Measurements from ENCODE around the gene CD69.
"Not testable (repeated sequence)": the region's sequence is repeated elsewhere in the genome, so short reads cannot be mapped to it uniquely, and the experiment has no call there.

Gene CD69

GRCh38 chr12:9741726-9742125 is 19.0 kb downstream of the CD69 start:
- H3K4me3 ChIP-seq (ENCODE audit: low read depth in 1 of 2, low read length in 2 of 2), result no peak overlapping the region
- no peaks in the 10 kb centered on the region for H3K4me1 ChIP-seq (ENCODE audit: control insufficient read depth in 1 of 2, insufficient read depth in 2 of 2, low read length in 2 of 2)
- no peaks in the 10 kb centered on the region for H3K36me3 ChIP-seq (ENCODE audit: control insufficient read depth in 1 of 2, insufficient read depth in 2 of 2, low read length in 2 of 2)
- H3K27me3 ChIP-seq (ENCODE audit: low read depth, low read length), result no peaks in the 10 kb centered on the region
- no peaks in the 10 kb centered on the region for H3K9me3 ChIP-seq (ENCODE audit: control insufficient read depth in 1 of 2, low read length in 2 of 2)
- no peak overlapping the region for H3K27ac ChIP-seq (ENCODE audit: low read length)

GRCh38 chr12:9740106-9740750 is 20.5 kb downstream of the CD69 start:
- Histone ChIP-seq H3K4me3 (ENCODE audit: low read depth in 1 of 2, low read length in 2 of 2) (peak overlapping the region in 1 of 2 donors; percentile 54), H3K27me3 (ENCODE audit: low read depth, low read length) (no peaks in the 10 kb centered on the region), H3K9me3 (ENCODE audit: control insufficient read depth in 1 of 2, low read length in 2 of 2) (no peaks in the 10 kb centered on the region), H3K36me3 (ENCODE audit: control insufficient read depth in 1 of 2, insufficient read depth in 2 of 2, low read length in 2 of 2) (no peaks in the 10 kb centered on the region), H3K27ac (ENCODE audit: low read length) (no peak overlapping the region), H3K4me1 (ENCODE audit: control insufficient read depth in 1 of 2, insufficient read depth in 2 of 2, low read length in 2 of 2) (no peaks in the 10 kb centered on the region)

- H3K36me3 ChIP-seq (ENCODE audit: control insufficient read depth in 1 of 2, insufficient read depth in 2 of 2, low read length in 2 of 2); H3K4me1 ChIP-seq (ENCODE audit: control insufficient read depth in 1 of 2, insufficient read depth in 2 of 2, low read length in 2 of 2); H3K9me3 ChIP-seq (ENCODE audit: control insufficient read depth in 1 of 2, low read length in 2 of 2); H3K27ac ChIP-seq (ENCODE audit: low read length); H3K27me3 ChIP-seq (ENCODE audit: low read depth, low read length): not testable (repeated sequence)
- peak overlapping the region in 1 of 2 donors; percentile 54 for H3K4me3 ChIP-seq (ENCODE audit: low read depth in 1 of 2, low read length in 2 of 2)
Observed at GRCh38 chr12:9739404-9740105, 21.1 kb downstream of the CD69 start.

- H3K4me3 ChIP-seq (ENCODE audit: low read depth in 1 of 2, low read length in 2 of 2); H3K9me3 ChIP-seq (ENCODE audit: control insufficient read depth in 1 of 2, low read length in 2 of 2); H3K27me3 ChIP-seq (ENCODE audit: low read depth, low read length); H3K27ac ChIP-seq (ENCODE audit: low read length); H3K4me1 ChIP-seq (ENCODE audit: control insufficient read depth in 1 of 2, insufficient read depth in 2 of 2, low read length in 2 of 2); H3K36me3 ChIP-seq (ENCODE audit: control insufficient read depth in 1 of 2, insufficient read depth in 2 of 2, low read length in 2 of 2): not testable (repeated sequence)
Observed at GRCh38 chr12:9738905-9739304, 21.8 kb downstream of the CD69 start.

- H3K27me3 ChIP-seq (ENCODE audit: low read depth, low read length), result no peaks in the 10 kb centered on the region
- H3K9me3 ChIP-seq (ENCODE audit: control insufficient read depth in 1 of 2, low read length in 2 of 2), result no peaks in the 10 kb centered on the region
- peak overlapping the region; percentile 48 for H3K27ac ChIP-seq (ENCODE audit: low read length)
Observed at GRCh38 chr12:9736936-9737705, 23.6 kb downstream of the CD69 start.

GRCh38 chr12:9735601-9736000 is 25.1 kb downstream of the CD69 start:
- Histone ChIP-seq H3K27me3 (ENCODE audit: low read depth, low read length) (no peaks in the 10 kb centered on the region), H3K36me3 (ENCODE audit: control insufficient read depth in 1 of 2, insufficient read depth in 2 of 2, low read length in 2 of 2) (no peaks in the 10 kb centered on the region), H3K9me3 (ENCODE audit: control insufficient read depth in 1 of 2, low read length in 2 of 2) (no peaks in the 10 kb centered on the region), H3K4me1 (ENCODE audit: control insufficient read depth in 1 of 2, insufficient read depth in 2 of 2, low read length in 2 of 2) (no peaks in the 10 kb centered on the region), H3K4me3 (ENCODE audit: low read depth in 1 of 2, low read length in 2 of 2) (no peak overlapping the region), H3K27ac (ENCODE audit: low read length) (no peak overlapping the region)

More at GRCh38 chr12:9736936-9737705, 23.6 kb downstream of the CD69 start:
- Histone ChIP-seq H3K36me3 (ENCODE audit: control insufficient read depth in 1 of 2, insufficient read depth in 2 of 2, low read length in 2 of 2) (no peaks in the 10 kb centered on the region), H3K4me1 (ENCODE audit: control insufficient read depth in 1 of 2, insufficient read depth in 2 of 2, low read length in 2 of 2) (no peaks in the 10 kb centered on the region), H3K4me3 (ENCODE audit: low read depth in 1 of 2, low read length in 2 of 2) (no peak overlapping the region)

- peak within 1 kb of the TSS; percentile 74 for H3K27ac ChIP-seq (ENCODE audit: low read length)
- no peak within 1 kb of the TSS for H3K4me3 ChIP-seq (ENCODE audit: low read depth in 1 of 2, low read length in 2 of 2)
- H3K27me3 ChIP-seq (ENCODE audit: low read depth, low read length), result no peaks in the 10 kb centered on the region
- no peaks in the 10 kb centered on the region for H3K9me3 ChIP-seq (ENCODE audit: control insufficient read depth in 1 of 2, low read length in 2 of 2)
- H3K36me3 ChIP-seq (ENCODE audit: control insufficient read depth in 1 of 2, insufficient read depth in 2 of 2, low read length in 2 of 2), result no peaks in the 10 kb centered on the region
- no peaks in the 10 kb centered on the region for H3K4me1 ChIP-seq (ENCODE audit: control insufficient read depth in 1 of 2, insufficient read depth in 2 of 2, low read length in 2 of 2)
Observed at GRCh38 chr12:9732921-9733461, 27.7 kb downstream of the CD69 start, which contains the start of gene CLECL1. CLECL1 (minus strand) TSS chr12:9733097.

GRCh38 chr12:9731797-9732196 is 28.9 kb downstream of the CD69 start:
- peak overlapping the region; percentile 74 for H3K27ac ChIP-seq (ENCODE audit: low read length)
- H3K9me3 ChIP-seq (ENCODE audit: control insufficient read depth in 1 of 2, low read length in 2 of 2), result no peaks in the 10 kb centered on the region
- H3K36me3 ChIP-seq (ENCODE audit: control insufficient read depth in 1 of 2, insufficient read depth in 2 of 2, low read length in 2 of 2), result no peaks in the 10 kb centered on the region
- H3K27me3 ChIP-seq (ENCODE audit: low read depth, low read length), result no peaks in the 10 kb centered on the region
- H3K4me3 ChIP-seq (ENCODE audit: low read depth in 1 of 2, low read length in 2 of 2), result peak overlapping the region in 1 of 2 donors; percentile 11
- no peaks in the 10 kb centered on the region for H3K4me1 ChIP-seq (ENCODE audit: control insufficient read depth in 1 of 2, insufficient read depth in 2 of 2, low read length in 2 of 2)

- Histone ChIP-seq H3K27me3 (ENCODE audit: low read depth, low read length) (no peaks in the 10 kb centered on the region), H3K4me3 (ENCODE audit: low read depth in 1 of 2, low read length in 2 of 2) (peak overlapping the region in 1 of 2 donors; percentile 11), H3K27ac (ENCODE audit: low read length) (peak overlapping the region; percentile 74), H3K9me3 (ENCODE audit: control insufficient read depth in 1 of 2, low read length in 2 of 2) (no peaks in the 10 kb centered on the region), H3K4me1 (ENCODE audit: control insufficient read depth in 1 of 2, insufficient read depth in 2 of 2, low read length in 2 of 2) (no peaks in the 10 kb centered on the region), H3K36me3 (ENCODE audit: control insufficient read depth in 1 of 2, insufficient read depth in 2 of 2, low read length in 2 of 2) (no peaks in the 10 kb centered on the region)
Observed at GRCh38 chr12:9731393-9731792, 29.3 kb downstream of the CD69 start.

- Histone ChIP-seq H3K27ac (ENCODE audit: low read length) (peak overlapping the region; percentile 74), H3K9me3 (ENCODE audit: control insufficient read depth in 1 of 2, low read length in 2 of 2) (no peaks in the 10 kb centered on the region), H3K4me3 (ENCODE audit: low read depth in 1 of 2, low read length in 2 of 2) (no peak overlapping the region), H3K36me3 (ENCODE audit: control insufficient read depth in 1 of 2, insufficient read depth in 2 of 2, low read length in 2 of 2) (no peaks in the 10 kb centered on the region), H3K4me1 (ENCODE audit: control insufficient read depth in 1 of 2, insufficient read depth in 2 of 2, low read length in 2 of 2) (no peaks in the 10 kb centered on the region), H3K27me3 (ENCODE audit: low read depth, low read length) (no peaks in the 10 kb centered on the region)
Observed at GRCh38 chr12:9730591-9730990, 30.1 kb downstream of the CD69 start.

- Histone ChIP-seq H3K27ac (ENCODE audit: low read length) (no peak overlapping the region), H3K4me1 (ENCODE audit: control insufficient read depth in 1 of 2, insufficient read depth in 2 of 2, low read length in 2 of 2) (no peaks in the 10 kb centered on the region), H3K4me3 (ENCODE audit: low read depth in 1 of 2, low read length in 2 of 2) (no peak overlapping the region), H3K36me3 (ENCODE audit: control insufficient read depth in 1 of 2, insufficient read depth in 2 of 2, low read length in 2 of 2) (no peaks in the 10 kb centered on the region), H3K27me3 (ENCODE audit: low read depth, low read length) (no peaks in the 10 kb centered on the region), H3K9me3 (ENCODE audit: control insufficient read depth in 1 of 2, low read length in 2 of 2) (no peaks in the 10 kb centered on the region)
Observed at GRCh38 chr12:9730011-9730410, 30.7 kb downstream of the CD69 start.
